GM19468 (cell line): ENCODE data around the gene ELAVL2.

Experiments used
- ATAC-seq: cut with Tn5 transposase; IDR thresholded peaks from one replicate; pipeline ENCODE4 v1.9.1; 2021; ENCODE audit warnings: mild to moderate bottlenecking, moderate library complexity, moderate number of reproducible peaks; ENCODE audit not compliant: unreplicated experiment; ENCODE audit errors: extremely low read depth

Gene ELAVL2

DNA sequence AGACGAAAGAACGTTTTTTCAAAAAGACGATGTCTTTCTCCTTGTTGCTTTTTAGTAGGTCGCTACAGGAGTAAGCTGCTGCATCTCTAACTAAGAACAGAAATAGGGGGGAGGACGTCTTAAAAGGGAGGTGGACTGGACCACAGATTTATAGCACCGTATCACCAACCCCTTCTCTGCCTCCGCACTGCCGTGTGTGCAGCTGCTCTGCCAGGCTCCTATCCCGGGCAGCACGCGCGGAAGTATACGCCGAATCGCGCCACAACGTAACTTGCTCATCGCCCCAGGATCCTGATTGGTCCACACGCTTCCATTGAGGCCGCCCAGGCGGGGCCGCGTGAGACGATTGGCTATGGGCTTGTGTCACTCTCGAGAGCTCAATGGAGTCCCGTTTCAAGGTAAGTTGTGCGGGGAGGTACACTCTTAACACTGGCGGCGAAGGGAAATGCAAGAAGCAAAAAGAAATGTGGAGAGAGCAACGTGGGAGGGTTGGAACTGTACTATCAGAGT is at the start of gene ELAVL2:
Gene ELAVL2, minus strand, starts transcription at position 121 of the 510 bp plus-strand sequence. CDS start 64,006 bp downstream, outside the sequence.
- no peak for ATAC-seq

DNA sequence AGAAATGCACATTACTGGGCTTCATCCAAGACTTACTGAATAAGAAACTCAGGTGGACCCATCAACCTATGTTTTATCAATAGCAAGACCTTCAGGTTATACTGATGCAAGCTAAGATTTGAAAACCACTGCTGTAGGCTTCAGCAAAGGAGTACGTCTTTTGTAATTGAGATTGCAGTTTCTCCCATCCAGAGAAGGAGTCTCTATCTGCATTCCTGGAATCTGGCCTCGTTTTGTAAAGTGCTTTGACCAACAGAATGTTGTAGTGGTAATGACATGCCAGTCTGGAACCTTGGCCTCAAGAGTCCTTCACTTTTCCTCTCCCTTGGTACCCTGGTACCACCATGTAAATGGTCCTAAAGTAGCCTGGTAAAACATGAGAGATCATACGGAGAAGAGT is 32.2 kb upstream of the ELAVL2 start:
- ATAC-seq = no peak

- ATAC-seq = no peak
Measured at GRCh38 chr9:23855873-23856604, 30.0 kb upstream of the ELAVL2 start.

GRCh38 chr9:23850690-23851629 is 24.9 kb upstream of the ELAVL2 start:
- ATAC-seq = no peak

GRCh38 chr9:23850242-23850689 is 24.2 kb upstream of the ELAVL2 start:
- no peak for ATAC-seq

DNA sequence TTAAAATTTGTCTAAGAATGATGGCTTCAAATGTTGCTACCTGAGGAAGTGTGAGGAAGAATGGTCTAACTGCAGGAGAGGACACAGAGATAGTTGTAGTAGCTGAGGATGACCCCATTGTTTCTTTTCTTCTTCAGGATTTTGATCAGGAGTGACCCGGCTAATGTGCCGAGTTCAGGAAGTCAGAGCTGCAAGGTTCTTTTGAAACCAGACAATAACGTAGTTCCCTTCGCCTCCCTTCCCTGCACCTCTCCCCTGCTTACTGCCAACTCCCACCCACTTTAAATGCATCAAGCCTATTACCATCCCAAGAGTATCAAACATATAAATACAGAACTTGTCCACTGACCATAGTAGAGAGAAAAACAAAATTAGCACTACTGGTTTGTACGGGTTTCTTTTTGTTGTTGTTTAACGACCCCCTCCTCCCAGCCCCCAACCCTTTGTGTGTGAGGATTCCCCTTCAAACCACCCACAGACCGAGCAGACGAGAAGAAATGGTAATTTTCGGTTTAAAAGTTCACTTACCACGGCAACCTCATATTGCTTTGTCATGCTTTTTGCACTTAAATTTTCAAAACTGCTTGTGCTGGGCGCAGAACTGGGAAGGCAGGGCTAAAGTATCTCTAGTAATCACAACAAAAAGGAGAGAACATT is 23.5 kb upstream of the ELAVL2 start:
- no peak for ATAC-seq

DNA sequence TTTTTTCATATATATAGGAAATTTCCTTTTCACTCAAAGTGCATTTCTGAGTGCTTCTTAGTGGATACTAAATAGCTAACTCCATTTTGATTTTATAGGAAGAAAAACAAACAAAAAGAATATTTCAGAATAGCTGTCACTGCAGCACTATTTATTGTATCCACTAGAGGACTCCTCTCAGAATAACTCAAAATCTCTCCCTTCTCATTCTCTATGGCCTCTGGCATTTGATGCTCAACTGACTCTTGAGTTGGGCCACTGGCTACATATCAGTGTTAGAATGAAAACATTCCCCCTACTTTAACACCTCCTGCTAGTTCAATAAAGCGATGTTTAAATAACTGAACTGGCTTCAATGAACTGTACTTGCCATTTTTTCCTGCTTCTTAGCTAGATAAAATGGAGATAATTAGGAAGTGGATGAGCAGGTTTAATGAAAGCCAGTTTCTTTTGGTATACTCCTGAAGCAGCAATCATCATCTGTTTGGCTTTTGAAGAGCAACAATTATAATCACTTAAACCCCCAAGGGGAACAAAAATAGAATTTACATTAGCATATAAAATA is 16.6 kb upstream of the ELAVL2 start:
- no peak for ATAC-seq

GRCh38 chr9:23841304-23841703 is 15.3 kb upstream of the ELAVL2 start:
- no peak for ATAC-seq

DNA sequence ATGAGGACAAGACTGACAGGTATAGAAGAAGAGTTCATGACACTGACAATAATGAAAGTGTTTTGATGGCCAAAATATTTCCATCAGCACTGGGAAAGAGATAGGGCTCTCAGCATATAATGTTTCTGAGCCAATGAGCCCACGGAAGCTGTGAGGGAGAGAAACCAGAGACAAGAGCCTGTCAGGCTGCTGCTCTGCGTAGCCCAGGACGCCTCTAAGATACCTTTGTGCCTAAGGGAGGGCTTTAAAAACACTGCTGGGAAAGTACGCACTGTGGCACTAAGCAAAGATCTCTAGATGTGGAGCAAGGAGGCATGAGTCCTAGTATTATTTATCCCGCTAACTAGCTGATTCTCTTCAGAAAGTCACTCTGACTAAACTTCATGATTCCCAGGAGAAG is 11.0 kb upstream of the ELAVL2 start:
- no peak for ATAC-seq

DNA sequence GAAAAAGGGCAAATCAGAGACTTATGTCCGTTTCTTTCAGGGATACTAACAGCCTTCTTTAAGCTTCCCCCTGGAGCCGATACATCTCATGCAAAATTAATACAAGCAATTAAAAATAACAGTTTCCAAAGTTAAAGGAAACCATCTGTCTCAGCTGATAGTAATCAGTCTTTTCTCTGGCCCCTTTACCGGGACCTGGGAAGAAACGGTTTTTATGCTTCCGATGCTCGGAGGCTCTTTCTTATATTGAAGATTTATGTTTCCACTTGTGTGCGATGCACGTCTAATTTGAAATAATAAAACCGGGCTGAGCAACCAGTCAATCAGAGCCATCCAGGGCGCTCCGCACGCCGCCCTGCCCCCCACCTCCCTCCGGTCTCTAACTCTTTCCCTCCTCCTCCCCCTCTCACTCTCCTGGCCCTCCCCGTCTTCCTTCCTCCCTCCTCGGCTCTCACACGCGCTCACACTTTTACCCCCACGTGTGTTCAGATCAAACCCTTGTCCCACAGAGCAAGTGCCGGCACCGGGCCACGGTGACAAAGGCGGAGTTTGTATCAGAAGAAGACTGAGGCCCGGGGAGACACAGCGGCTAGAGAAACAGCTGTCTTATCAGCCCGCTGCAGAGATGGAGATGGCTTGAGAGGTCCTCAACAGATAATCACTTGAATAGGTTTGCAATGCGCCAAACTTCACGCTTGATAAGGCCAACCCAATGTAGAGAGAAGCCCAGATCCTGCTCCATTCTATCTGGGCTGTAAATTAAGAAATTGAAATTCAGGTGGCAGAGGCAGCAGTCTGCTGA is 5.1 kb upstream of the ELAVL2 start:
- no peak for ATAC-seq

GRCh38 chr9:23830476-23830805 is 4.4 kb upstream of the ELAVL2 start:
- ATAC-seq = no peak

GRCh38 chr9:23829580-23830475 is 3.8 kb upstream of the ELAVL2 start:
- no peak for ATAC-seq

GRCh38 chr9:23825700-23826099 is 340 bp downstream of the ELAVL2 start:
- no peak for ATAC-seq

DNA sequence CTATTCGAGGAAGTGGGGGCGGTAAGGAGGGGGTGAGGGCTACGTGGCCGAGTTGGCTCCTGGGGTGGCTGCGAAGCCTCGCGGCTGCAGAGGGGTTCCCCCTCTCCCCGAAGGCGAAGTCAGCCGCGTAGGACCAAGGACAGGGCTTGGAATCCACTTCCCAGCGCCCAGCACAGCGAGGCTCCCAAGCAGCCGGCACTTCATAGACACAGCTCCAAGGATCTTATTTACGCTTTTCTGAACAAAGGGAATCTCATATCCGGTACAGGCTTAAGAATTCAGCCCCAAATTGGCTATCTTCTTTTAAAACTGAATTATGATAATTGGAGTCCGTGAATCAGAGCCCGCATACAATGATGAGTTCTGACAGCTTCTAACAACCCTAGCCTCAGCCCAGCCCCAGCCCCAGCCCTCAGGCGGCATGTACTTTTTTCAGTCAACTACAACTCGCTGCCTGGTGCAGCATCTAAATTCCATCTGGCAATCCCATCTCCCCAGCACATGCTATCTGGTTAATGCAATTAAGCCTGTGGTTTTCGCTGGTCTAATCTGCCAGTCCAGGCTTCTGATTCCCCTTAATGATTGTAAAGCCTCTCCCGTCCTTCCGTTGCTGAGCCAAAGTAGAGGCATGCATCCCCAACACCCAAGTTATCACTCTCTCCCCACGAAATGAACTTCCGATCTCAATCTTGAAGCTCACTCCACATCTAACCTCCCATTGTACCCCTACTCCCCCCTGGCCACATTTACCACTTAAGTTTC is 1.0 kb downstream of the ELAVL2 start:
- ATAC-seq = no peak

GRCh38 chr9:23823986-23824829 is 1.8 kb downstream of the ELAVL2 start:
- no peak for ATAC-seq

- ATAC-seq = no peak
Measured at GRCh38 chr9:23823269-23823668, 2.8 kb downstream of the ELAVL2 start.
